Pancreas (tissue), 10 donors: ENCODE data around the gene CHRNA9. TPM values are rescaled to one million over a fixed set of nuclear protein-coding genes. Genes with fewer than 3 reads are reported as not detected.

Experiments
- ATAC-seq, 4 donors: fragments of 200-7000 bp; cut with Tn5 transposase; one replicate each; pipeline versions ENCODE4 v1.8.0 to v1.9.1; 2020; ENCODE audit warnings: mild to moderate bottlenecking in 4 of 4, moderate library complexity in 4 of 4
- DNase-seq, 6 donors: peaks; one replicate each; pipeline ENCODE4 v3.0.0-alpha.2; 2020
- FAIRE-seq: peaks from 2 replicates; lab custom pipeline; 2012; peaks lifted over from hg19 to GRCh38; lab: Jason Lieb, UNC
- H3K27ac ChIP-seq, 4 donors: fragments of 200-600 bp; sonication (generic); 1 replicate in 3 of 4; 2 replicates in 1 of 4; pipeline versions ENCODE4 v1.5.0 to v1.8.0; 2020
- H3K27me3 ChIP-seq, 4 donors: fragments of 200-600 bp; one replicate each; pipeline ENCODE4 v1.8.0; 2021
- H3K36me3 ChIP-seq, 3 donors: fragments of 200-600 bp; sonication (generic) in 1 of 3; one replicate each; pipeline versions ENCODE4 v1.5.0 to v1.8.0; 2020 to 2021
- H3K4me1 ChIP-seq, 3 donors: fragments of 200-600 bp; one replicate each; pipeline ENCODE4 v1.8.0; 2021
- H3K4me3 ChIP-seq, 4 donors: fragments of 200-600 bp; sonication (generic) in 2 of 4; one replicate each; pipeline versions ENCODE4 v1.5.0 to v1.8.0; 2020 to 2021
- H3K9me3 ChIP-seq, 4 donors: fragments of 200-600 bp; one replicate each; pipeline ENCODE4 v1.8.0; 2021
- WGBS, 2 donors: extraction: QIAGEN DNeasy Blood & Tissue Kit; methylation state at CpG; one replicate each; pipeline ENCODE4 v1.1.7; 2013; 5-methylcytosine and 5-hydroxymethylcytosine counted together
- intact Hi-C, 3 donors: fragments of 100-400 bp; cut with DNase I; formaldehyde crosslinking; loops; one replicate each; pipeline versions ENCODE4 v1.11.1 to v1.14.2; 2022
- polyA plus RNA-seq, 2 donors: library from polyadenylated mRNA; stranded (reverse); fragments of 200-250 nt; gene quantifications; one replicate each; pipeline ENCODE4 v1.2.3, GENCODE V29; 2013
- total RNA-seq, 6 donors: library from RNA; stranded (reverse); fragmentation: NEBNext Ultra II Directional in 4 of 6; extraction: Animal tissue kit (Norgen Biotek cat#: 25700) in 4 of 6; gene quantifications; one replicate each; pipeline versions ENCODE4 v1.2.1 to v1.2.4, GENCODE V29; 2021 to 2023
- TF ChIP-seq, protein P1 (sequence below), 4 donors: fragments of 200-600 bp; sonication (generic) in 3 of 4; IDR thresholded peaks; one replicate each; pipeline versions ENCODE4 v1.5.0 to v1.8.0; 2021; ENCODE audit warnings: antibody characterized with exemption in 4 of 4
- donor health status: healthy with polysubstance abuse.
- donor health status: DM: no; HTN: no; CAD: no; lungs with moderate emphysema.
- donor health status: DM: no; HTN: no; CAD: no.
- donor health status: control.
- donor health status: control.
- donor health status: Bipolar disorder and iron deficiency.
- donor health status: DM: yes; HTN: yes; CAD: no.
- donor health status: DM: no; HTN: no; CAD: no.
- donor health status: DM: no; HTN: no; CAD: no.
- donor health status: DM: yes; HTN: yes; CAD: no.

Gene CHRNA9
- total and polyA plus RNA-seq, 8 donors: not detected

DNA sequence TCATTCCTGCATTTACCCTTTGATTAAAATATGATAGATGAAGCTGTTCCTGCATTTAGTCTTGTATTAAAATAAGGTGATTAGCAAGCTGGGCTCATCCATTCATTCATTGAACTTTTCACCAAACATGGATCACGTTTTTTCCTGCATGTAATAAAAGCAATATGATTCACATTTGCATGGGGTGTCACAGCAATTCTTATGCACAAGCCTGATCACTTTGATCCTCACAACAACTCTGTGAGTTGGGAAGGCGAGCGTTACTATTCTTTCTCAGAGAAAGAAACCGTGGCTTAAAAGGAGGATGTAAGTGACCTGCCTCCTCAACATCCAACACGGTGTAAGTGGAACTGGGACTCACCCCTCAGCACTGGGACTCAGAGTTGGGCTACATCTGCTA, 20.0 kb downstream of the CHRNA9 start:
- 87 to 94% methylated on average over 5 of the region's 5 CpGs for WGBS, 2 donors
- Histone ChIP-seq H3K4me3 (no peak overlapping the region), H3K27me3 (no peaks in the 10 kb centered on the region), H3K9me3 (no peaks in the 10 kb centered on the region), H3K4me1 (no peaks in the 10 kb centered on the region), H3K27ac (no peak overlapping the region), H3K36me3 (no peaks in the 10 kb centered on the region)
- FAIRE-seq (no peak), ATAC-seq (no peak), DNase-seq (no peak)
- intact Hi-C loops: no loop called here
- TF ChIP-seq, protein P1, sequence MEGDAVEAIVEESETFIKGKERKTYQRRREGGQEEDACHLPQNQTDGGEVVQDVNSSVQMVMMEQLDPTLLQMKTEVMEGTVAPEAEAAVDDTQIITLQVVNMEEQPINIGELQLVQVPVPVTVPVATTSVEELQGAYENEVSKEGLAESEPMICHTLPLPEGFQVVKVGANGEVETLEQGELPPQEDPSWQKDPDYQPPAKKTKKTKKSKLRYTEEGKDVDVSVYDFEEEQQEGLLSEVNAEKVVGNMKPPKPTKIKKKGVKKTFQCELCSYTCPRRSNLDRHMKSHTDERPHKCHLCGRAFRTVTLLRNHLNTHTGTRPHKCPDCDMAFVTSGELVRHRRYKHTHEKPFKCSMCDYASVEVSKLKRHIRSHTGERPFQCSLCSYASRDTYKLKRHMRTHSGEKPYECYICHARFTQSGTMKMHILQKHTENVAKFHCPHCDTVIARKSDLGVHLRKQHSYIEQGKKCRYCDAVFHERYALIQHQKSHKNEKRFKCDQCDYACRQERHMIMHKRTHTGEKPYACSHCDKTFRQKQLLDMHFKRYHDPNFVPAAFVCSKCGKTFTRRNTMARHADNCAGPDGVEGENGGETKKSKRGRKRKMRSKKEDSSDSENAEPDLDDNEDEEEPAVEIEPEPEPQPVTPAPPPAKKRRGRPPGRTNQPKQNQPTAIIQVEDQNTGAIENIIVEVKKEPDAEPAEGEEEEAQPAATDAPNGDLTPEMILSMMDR (IDR thresholded peaks at IDR 0.05): no peak

DNA sequence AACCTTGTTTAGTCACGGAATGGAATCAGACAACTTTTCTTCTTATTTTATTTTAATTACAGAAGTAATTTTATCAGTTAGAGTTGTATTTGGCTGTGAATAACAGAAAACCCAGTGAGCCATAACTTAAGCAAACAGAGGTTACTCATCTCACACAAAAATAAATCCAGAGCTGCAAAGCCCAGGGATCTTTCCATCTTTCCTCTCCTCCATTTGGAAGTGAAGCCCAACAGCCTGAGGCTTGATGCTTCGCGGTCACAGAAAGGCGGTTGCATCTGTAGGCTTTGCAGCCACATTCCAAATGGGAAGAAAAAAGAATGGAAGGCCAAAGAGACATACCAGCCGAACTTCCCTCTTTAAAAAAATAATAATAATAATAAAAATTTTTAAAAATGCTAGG, 22.6 kb downstream of the CHRNA9 start:
- no peak for DNase-seq
- TF ChIP-seq, protein P1 (IDR thresholded peaks at IDR 0.05): no peak
- no peaks in the 10 kb centered on the region for H3K4me1 ChIP-seq
- WGBS, 2 donors: 91 to 93% methylated on average over 5 of the region's 5 CpGs
- H3K4me3 ChIP-seq: no peak overlapping the region
- intact Hi-C loops: no loop called here
- H3K36me3 ChIP-seq: no peaks in the 10 kb centered on the region
- no peak for FAIRE-seq
- H3K27me3 ChIP-seq: no peaks in the 10 kb centered on the region
- no peaks in the 10 kb centered on the region for H3K9me3 ChIP-seq
- no peak overlapping the region for H3K27ac ChIP-seq
- ATAC-seq: peak in 1 of 4 donors; percentile 68

DNA sequence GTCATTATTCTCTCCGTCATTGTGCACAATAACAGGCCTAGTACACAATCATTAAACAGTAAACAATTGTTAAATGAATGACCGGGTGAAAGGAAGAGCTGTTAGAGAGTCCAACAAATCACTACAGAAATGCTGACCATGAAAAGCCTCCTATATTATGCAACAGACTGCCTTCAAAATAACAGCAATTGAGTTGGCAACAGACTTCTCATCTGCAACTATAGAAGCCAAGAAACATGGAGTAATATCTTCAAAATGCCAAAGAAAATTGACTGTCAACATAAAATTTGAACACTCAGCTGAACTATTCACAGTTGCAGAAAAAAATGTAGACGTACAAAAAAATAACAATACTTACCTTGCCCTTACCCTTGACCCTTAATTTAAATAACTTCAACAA, 26.2 kb downstream of the CHRNA9 start:
- Histone ChIP-seq H3K4me1 (peaks cover 0 to 9% (median 0%) of the 10 kb centered on the region in 3 donors), H3K9me3 (no peaks in the 10 kb centered on the region), H3K36me3 (no peaks in the 10 kb centered on the region), H3K27ac (no peak overlapping the region), H3K4me3 (no peak overlapping the region), H3K27me3 (no peaks in the 10 kb centered on the region)
- ATAC-seq (no peak), FAIRE-seq (no peak), DNase-seq (no peak)
- intact Hi-C loops: no loop called here
- WGBS, 2 donors: 82 to 98% methylated on average over 3 of the region's 3 CpGs
- TF ChIP-seq, protein P1 (IDR thresholded peaks at IDR 0.05): no peak

DNA sequence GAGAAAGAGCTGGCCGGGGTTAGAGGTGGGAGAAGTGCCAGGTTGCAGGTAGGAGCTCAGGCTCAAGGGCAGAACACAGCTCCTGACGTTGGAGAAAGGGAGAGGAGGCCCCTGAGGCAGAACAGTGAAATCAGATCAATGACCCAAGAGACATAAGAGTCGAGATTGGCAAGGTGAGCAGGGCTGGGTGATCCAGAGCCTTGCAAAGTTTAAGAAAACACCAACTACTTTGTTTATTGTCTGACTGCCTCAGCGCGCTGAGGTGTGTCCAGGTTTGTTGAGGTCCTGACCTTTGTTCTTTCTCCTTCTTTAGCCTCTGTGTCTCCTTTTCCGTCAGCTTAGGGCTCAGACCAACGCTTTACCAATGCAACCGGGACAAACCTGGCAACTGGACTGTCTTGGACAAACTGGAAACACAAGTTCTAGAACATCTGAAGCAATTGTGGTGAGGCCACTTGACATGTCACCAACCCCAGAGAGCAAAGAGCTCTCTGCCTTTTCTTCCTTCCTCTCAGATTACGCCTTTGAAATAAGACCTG, 28.3 kb downstream of the CHRNA9 start:
- TF ChIP-seq, protein P1 (IDR thresholded peaks at IDR 0.05): no peak
- Histone ChIP-seq H3K4me3 (no peak overlapping the region), H3K9me3 (no peaks in the 10 kb centered on the region), H3K27me3 (no peaks in the 10 kb centered on the region), H3K27ac (peak overlapping the region in 3 of 4 donors; percentile 17 to 18 (median 18)), H3K4me1 (peaks cover 0 to 9% (median 0%) of the 10 kb centered on the region in 3 donors), H3K36me3 (no peaks in the 10 kb centered on the region)
- ATAC-seq (peak; percentile 74 to 87 (median 80)), FAIRE-seq (no peak), DNase-seq (peak in 3 of 6 donors; percentile 11 to 42 (median 34))
- WGBS, 2 donors: 23 to 27% methylated on average over 9 of the region's 9 CpGs
- intact Hi-C loops: no loop called here

DNA sequence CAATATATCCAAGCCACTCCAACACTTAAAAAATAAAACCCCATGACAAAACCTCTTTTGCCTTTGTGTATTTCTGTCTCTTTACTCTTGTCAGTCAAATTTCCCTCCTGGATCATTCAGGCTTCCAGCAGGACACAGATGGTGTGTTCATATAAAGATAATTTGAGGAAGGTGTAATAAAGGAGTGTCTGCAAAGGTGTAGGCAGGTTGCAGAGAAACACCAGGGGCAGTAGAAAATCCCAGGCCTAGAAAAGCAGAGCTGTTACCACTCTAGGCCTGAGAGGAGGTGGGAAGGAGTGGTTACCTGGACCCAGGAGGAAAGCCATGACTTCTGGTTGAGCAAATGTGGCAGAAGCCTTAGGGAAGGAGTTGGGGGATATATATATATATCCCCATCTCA, 28.8 kb downstream of the CHRNA9 start:
- Histone ChIP-seq H3K36me3 (no peaks in the 10 kb centered on the region), H3K9me3 (no peaks in the 10 kb centered on the region), H3K4me1 (peaks cover 0 to 9% (median 0%) of the 10 kb centered on the region in 3 donors), H3K27me3 (no peaks in the 10 kb centered on the region), H3K27ac (peak overlapping the region in 2 of 4 donors; percentile 18), H3K4me3 (no peak overlapping the region)
- FAIRE-seq: no peak
- TF ChIP-seq, protein P1 (IDR thresholded peaks at IDR 0.05): no peak
- peak in 3 of 4 donors; percentile 12 to 31 (median 27) for ATAC-seq
- DNase-seq: no peak
- intact Hi-C loops: no loop called here
